Adrenal gland (tissue), 5 donors: Measurements from ENCODE around the gene GABPB2.

Experiments used
- POLR2A ChIP-seq, 2 donors: fragments of 450-650 bp; IDR thresholded peaks; one replicate each; pipeline ENCODE4 v1.6.1; 2017; ENCODE audit warnings: antibody characterized with exemption in 2 of 2, mild to moderate bottlenecking in 2 of 2, moderate library complexity in 1 of 2
- TF ChIP-seq, protein P1 (sequence below), 6 experiments: fragments of 450-650 bp in 4 of 6; fragments of 200-600 bp in 2 of 6; sonication (generic) in 1 of 6; IDR thresholded peaks; 1 replicate in 5 of 6; 2 replicates in 1 of 6; pipeline versions ENCODE4 v1.5.1 to v1.8.0; 2016 to 2021; ENCODE audit warnings: antibody characterized with exemption in 6 of 6, mild to moderate bottlenecking in 2 of 6, moderate library complexity in 1 of 6
- donor health status: DM: no; HTN: no; CAD: no.

DNA sequence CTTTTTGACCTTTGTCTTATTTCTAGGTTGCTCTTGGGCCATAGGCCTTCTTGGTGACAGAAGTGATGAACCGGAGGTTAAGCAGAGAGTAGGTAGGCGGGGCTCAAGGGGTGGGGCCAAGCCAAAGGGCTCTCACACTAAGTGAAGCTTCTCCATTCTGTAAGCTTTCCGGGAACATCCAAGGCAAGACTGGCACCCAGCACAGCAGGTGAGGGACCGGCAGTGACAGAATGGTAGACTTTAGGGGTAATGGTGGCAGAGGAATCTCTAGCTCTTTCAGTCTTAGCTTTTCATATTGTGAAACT, 85.9 kb downstream of the GABPB2 start, which contains the start of gene TNFAIP8L2:
- TF ChIP-seq, protein P1, sequence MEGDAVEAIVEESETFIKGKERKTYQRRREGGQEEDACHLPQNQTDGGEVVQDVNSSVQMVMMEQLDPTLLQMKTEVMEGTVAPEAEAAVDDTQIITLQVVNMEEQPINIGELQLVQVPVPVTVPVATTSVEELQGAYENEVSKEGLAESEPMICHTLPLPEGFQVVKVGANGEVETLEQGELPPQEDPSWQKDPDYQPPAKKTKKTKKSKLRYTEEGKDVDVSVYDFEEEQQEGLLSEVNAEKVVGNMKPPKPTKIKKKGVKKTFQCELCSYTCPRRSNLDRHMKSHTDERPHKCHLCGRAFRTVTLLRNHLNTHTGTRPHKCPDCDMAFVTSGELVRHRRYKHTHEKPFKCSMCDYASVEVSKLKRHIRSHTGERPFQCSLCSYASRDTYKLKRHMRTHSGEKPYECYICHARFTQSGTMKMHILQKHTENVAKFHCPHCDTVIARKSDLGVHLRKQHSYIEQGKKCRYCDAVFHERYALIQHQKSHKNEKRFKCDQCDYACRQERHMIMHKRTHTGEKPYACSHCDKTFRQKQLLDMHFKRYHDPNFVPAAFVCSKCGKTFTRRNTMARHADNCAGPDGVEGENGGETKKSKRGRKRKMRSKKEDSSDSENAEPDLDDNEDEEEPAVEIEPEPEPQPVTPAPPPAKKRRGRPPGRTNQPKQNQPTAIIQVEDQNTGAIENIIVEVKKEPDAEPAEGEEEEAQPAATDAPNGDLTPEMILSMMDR (IDR thresholded peaks at IDR 0.05), result no peak
- no peak for TF ChIP-seq POLR2A (IDR thresholded peaks at IDR 0.05)
